Type B pancreatic cell (in vitro differentiated cells): ENCODE measurements around the gene KIN. TPM values are rescaled to one million over a fixed set of nuclear protein-coding genes. Genes with fewer than 3 reads are reported as not detected.

Experiments
- DNase-seq: peaks from one replicate; pipeline ENCODE4 v3.0.0; 2021; ENCODE audit warnings: mixed read lengths; ENCODE audit not compliant: unreplicated experiment; ENCODE audit errors: extremely low spot score
- H3K27ac Mint-ChIP-seq: 2 replicates; pipeline ENCODE4 v1.8.0; 2021; ENCODE audit warnings: mild to moderate bottlenecking, mixed read lengths
- H3K27me3 Mint-ChIP-seq: 2 replicates; pipeline ENCODE4 v1.8.0; 2021; ENCODE audit warnings: mixed read lengths
- H3K36me3 Mint-ChIP-seq: 2 replicates; pipeline ENCODE4 v1.8.0; 2021; ENCODE audit warnings: mixed read lengths
- H3K4me1 Mint-ChIP-seq: one replicate; pipeline ENCODE4 v1.8.0; 2021; ENCODE audit warnings: mixed read lengths; ENCODE audit not compliant: unreplicated experiment
- H3K4me3 Mint-ChIP-seq: 2 replicates; pipeline ENCODE4 v1.8.0; 2021; ENCODE audit warnings: mild to moderate bottlenecking, mixed read lengths
- H3K9me3 Mint-ChIP-seq: 2 replicates; pipeline ENCODE4 v1.8.0; 2021; ENCODE audit warnings: mixed read lengths
- total RNA-seq: library from RNA; stranded (reverse); gene quantifications from 2 replicates; pipeline ENCODE4 v1.2.1, GENCODE V29; 2021; ENCODE audit warnings: low replicate concordance
- TF ChIP-seq, protein P1 (sequence below): fragments of 200-600 bp; sonication (generic); conservative IDR thresholded peaks from 2 replicates; pipeline ENCODE4 v1.5.0; 2021; ENCODE audit warnings: antibody characterized with exemption, mild to moderate bottlenecking

KIN gene
- total RNA-seq, 1 donor from 2014 or later, result 14.5 TPM

GRCh38 chr10:7766241-7766640 is 21.6 kb downstream of the KIN start:
- DNase-seq, result no peak
- H3K9me3 Mint-ChIP-seq, result no peaks in the 10 kb centered on the region
- TF ChIP-seq, protein P1, sequence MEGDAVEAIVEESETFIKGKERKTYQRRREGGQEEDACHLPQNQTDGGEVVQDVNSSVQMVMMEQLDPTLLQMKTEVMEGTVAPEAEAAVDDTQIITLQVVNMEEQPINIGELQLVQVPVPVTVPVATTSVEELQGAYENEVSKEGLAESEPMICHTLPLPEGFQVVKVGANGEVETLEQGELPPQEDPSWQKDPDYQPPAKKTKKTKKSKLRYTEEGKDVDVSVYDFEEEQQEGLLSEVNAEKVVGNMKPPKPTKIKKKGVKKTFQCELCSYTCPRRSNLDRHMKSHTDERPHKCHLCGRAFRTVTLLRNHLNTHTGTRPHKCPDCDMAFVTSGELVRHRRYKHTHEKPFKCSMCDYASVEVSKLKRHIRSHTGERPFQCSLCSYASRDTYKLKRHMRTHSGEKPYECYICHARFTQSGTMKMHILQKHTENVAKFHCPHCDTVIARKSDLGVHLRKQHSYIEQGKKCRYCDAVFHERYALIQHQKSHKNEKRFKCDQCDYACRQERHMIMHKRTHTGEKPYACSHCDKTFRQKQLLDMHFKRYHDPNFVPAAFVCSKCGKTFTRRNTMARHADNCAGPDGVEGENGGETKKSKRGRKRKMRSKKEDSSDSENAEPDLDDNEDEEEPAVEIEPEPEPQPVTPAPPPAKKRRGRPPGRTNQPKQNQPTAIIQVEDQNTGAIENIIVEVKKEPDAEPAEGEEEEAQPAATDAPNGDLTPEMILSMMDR, result no peak
- H3K27me3 Mint-ChIP-seq, result no peaks in the 10 kb centered on the region
- H3K4me1 Mint-ChIP-seq, result no peaks in the 10 kb centered on the region
- peaks cover 29% of the 10 kb centered on the region for H3K36me3 Mint-ChIP-seq
- H3K4me3 Mint-ChIP-seq, result no peak overlapping the region
- no peak overlapping the region for H3K27ac Mint-ChIP-seq

DNA sequence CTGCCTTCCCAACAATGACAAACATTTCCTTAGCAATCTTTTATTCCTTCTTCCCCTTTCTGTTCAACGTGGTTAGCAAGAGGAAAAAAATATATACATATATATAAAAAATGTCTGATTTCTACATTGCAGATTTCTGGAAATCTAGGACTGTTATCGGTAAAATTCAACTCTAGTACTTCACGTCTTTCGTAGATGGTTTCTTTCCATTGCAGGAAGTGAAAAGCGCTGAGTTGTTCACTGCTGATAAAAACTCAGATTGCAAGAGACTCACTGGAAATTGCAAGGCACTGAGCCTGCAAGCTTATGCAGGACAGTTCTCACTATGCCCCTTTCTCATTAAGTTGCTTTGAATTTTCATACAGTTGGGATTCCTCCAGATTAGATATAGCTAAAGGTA is 23.9 kb downstream of the KIN start:
- Mint-ChIP-seq H3K27me3 (no peaks in the 10 kb centered on the region), H3K36me3 (peaks cover 31% of the 10 kb centered on the region), H3K4me3 (no peak overlapping the region), H3K27ac (no peak overlapping the region), H3K9me3 (no peaks in the 10 kb centered on the region), H3K4me1 (no peaks in the 10 kb centered on the region)
- DNase-seq, result no peak
- TF ChIP-seq, protein P1, result no peak

DNA sequence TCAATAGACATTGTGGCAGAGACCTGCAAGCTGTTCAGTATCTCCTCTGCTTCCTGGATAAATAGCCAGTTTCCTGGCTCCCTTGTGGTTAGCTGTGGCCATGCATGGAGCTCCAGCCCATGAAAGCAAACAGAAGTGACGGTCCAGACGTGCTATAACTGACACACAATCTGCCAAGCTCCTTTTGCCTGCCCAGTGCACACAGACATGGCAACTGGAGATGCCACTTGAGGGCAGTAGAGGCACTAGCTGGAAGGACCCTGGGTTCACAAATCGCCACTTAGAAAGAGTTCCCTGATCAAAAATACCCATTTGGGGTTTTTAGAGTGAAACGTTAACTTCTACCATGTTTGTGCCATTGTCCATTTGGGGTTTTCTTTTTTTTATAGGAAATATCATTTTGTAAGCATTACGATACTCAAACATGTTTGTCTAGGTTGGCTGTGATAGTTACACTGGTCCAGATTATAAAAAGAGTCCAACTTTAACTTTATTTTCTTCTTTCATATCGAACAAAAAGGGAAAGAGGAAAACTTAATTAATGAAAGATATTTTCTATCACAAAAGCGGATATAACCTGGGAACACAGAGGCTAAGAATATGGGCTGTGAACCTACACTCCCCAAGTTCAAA is 31.3 kb downstream of the KIN start:
- no peak for DNase-seq

GRCh38 chr10:7755103-7755502 is 32.7 kb downstream of the KIN start:
- no peak overlapping the region for H3K27ac Mint-ChIP-seq
- peaks cover 45% of the 10 kb centered on the region for H3K36me3 Mint-ChIP-seq
- TF ChIP-seq, protein P1, result no peak
- H3K4me3 Mint-ChIP-seq, result no peak overlapping the region
- H3K27me3 Mint-ChIP-seq, result no peaks in the 10 kb centered on the region
- H3K9me3 Mint-ChIP-seq, result no peaks in the 10 kb centered on the region
- no peak for DNase-seq
- no peaks in the 10 kb centered on the region for H3K4me1 Mint-ChIP-seq

More for the DNA sequence above, 31.3 kb downstream of the KIN start:
- TF ChIP-seq, protein P1, result peak; percentile 52
- Mint-ChIP-seq H3K4me3 (no peak overlapping the region), H3K36me3 (peaks cover 47% of the 10 kb centered on the region), H3K4me1 (no peaks in the 10 kb centered on the region), H3K27ac (no peak overlapping the region), H3K27me3 (no peaks in the 10 kb centered on the region), H3K9me3 (no peaks in the 10 kb centered on the region)

DNA sequence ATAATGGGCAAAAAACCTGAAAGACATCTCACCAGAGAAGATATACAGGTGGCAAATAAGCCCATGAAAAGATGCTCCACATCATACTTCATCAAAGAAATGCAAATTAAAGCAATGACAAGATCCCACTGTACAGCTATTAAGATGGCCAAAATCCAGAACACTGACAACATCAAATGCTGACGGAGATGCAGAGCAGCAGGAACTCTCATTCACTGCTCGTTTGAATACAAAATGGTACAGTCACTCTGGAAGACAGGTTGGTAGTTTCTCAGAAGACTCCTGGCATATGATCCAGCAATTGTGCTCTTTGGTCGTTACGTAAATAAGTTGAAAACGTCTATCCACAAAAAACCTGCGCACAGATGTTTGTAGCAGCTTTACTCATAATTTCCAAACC is 35.5 kb downstream of the KIN start:
- Mint-ChIP-seq H3K36me3 (peaks cover 40% of the 10 kb centered on the region), H3K9me3 (no peaks in the 10 kb centered on the region), H3K4me3 (no peak overlapping the region), H3K27ac (no peak overlapping the region), H3K4me1 (no peaks in the 10 kb centered on the region), H3K27me3 (no peaks in the 10 kb centered on the region)
- DNase-seq, result no peak
- TF ChIP-seq, protein P1, result no peak
